GM21526 (cell line): ENCODE results near the gene RBM38.
"Not testable (repeated sequence)": the region's sequence is repeated elsewhere in the genome, so short reads cannot be mapped to it uniquely, and the experiment has no call there.

Source experiments
- ATAC-seq: cut with Tn5 transposase; IDR thresholded peaks from one replicate; pipeline ENCODE4 v1.9.1; 2021; ENCODE audit warnings: moderate library complexity; ENCODE audit not compliant: unreplicated experiment, low FRiP score

RBM38 gene

DNA sequence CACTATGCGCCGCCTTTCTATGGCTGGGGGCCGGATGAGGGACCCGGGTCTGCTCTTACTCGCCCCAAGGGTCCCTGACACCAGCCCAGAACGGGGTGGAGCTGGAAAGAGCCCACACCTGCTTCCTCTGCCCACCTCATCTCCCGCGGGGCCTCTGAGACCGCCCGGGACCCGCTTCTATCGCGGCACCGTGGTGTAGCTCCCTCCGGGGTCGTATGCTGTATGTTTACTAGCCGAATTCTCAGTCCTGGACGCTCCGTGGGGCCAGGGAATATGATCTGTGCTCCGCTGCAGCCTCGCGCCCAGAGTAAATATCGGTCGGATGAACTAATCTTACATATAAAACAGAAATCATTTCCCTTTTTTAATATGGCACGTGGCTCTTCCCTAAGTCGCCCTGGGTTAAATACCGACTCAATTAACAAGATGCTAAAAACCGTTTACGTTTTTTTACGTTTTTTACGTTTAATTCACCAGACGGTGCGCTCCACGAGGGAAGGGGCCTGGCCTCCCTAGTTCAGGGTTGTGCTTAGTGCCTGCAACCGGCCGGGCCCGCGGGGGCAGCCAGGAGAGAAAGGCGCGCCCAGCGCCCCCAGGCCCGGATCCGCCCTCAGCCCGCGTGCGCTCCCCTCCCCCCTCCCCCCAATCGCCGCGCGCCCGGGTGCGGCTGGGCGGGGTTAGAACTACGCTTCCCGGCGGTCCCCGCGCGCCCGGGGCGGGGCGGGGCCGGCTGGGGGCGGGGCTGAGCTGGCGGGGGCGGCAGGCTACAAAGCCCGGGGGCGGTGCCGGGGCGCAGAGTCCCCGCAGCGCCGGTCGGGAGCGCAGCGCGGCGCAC lies at the start of gene RBM38:
TSS of gene RBM38 (plus strand) at position 793 of the 835 bp plus-strand sequence. CDS start 186 bp downstream, outside the sequence.
- ATAC-seq = peak; percentile 36

DNA sequence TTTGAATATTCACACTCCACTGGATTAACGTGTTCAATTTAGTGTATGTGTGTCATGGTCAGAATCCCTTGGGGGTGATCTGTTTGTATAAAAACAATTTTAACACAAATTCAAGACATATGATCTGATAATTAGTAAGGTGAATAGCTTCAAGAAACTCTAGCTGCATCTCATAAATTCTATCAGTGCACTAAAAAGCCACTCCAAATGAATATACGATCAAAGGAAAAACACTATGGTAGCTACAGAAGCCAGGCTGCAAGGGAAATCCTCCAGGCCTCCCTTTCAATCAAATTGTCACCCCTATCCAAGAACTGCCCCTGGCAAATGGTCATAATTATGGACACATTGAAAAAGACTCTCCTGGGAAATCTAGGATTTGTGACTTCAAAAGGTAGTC lies 49.5 kb upstream of the RBM38 start:
- ATAC-seq = no peak

GRCh38 chr20:57342829-57343228 lies 48.4 kb upstream of the RBM38 start:
- no peak for ATAC-seq

DNA sequence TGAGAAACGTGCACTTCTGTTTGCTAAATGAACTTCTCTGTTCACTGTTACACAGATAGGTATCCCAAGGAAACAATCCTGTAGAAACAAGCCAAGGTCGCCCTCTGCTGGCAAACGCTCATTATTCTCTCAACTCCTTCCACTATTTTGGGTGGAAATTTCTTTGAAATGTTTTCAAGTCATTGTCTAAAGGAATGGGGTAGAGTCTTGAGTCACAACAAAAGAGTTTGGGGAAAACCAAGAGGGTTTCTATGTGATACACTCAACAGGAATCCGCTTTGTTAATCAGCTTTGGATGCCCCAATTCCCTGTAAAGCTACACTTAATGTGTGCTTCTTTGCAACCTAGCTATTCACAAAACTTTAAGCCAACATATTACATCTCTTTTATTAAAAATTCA lies 44.7 kb upstream of the RBM38 start:
- no peak for ATAC-seq

DNA sequence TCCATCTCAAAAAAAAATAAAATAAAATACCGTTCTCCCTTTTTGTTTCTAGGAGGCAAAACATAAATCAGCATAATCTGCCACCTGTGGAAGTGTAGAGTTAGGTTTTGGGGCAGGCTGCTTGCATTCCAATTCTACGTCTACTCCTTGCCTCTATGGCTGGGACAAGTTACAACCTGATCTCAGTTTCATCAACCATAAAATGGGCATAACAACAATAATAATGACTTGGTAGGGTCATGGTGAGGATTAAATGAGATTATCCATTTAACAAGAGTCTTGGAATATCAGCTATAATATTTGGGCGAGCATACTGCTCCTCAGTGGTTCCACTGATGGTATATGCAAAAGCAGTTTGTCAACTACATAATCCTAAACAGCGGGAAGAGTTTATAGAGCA lies 43.8 kb upstream of the RBM38 start:
- no peak for ATAC-seq

DNA sequence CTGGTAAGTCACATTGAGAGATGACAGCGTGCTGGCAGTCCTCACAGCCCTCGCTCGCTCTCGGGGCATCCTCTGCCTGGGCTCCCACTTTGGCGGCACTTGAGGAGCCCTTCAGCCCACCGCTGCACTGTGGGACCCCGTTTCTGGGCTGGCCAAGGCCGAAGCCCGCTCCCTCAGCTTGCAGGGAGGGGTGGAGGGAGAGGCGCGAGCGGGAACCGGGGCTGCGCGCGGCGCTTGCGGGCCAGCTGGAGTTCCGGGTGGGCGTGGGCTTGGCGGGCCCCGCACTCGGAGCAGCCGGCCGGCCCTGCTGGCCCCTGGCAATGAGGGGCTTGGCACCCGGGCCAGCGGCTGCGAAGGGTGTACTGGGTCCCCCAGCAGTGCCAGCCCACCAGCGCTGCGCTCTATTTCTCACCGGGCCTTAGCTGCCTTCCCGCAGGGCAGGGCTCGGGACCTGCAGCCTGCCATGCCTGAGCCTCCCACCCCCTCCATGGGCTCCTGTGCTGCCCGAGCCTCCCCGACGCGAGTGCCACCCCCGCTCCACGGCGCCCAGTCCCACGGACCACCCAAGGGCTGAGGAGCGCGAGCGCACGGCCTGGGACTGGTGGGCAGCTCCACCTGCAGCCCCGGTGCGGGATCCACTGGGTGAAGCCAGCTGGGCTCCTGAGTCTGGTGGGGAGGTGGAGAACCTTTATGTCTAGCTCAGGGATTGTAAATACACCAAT lies 42.8 kb upstream of the RBM38 start:
- not testable (repeated sequence) for ATAC-seq

DNA sequence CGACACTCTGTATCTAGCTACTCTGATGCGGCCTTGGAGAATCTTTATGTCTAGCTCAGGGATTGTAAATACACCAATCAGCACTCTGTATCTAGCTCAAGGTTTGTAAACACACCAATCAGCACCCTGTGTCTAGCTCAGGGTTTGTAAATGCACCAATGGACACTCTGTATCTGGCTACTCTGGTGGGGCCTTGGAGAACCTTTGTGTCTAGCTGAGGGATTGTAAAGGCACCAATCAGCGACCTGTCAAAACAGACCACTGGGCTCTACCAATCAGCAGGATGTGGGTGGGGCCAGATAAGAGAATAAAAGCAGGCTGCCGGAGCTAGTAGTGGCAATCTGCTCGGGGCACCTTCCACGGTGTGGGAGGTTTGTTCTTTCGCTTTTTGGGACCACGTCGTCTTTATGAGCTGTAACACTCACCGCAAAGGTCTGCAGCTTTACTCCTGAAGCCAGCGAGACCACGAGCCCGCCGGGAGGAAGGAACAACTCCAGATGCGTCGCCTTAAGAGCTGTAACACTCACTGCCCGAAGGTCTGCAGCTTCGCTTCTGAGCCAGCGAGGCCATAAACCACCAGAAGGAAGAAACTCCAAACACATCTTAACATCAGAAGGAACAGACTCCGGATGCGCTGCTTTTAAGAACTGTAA lies 42.1 kb upstream of the RBM38 start:
- ATAC-seq = not testable (repeated sequence)

DNA sequence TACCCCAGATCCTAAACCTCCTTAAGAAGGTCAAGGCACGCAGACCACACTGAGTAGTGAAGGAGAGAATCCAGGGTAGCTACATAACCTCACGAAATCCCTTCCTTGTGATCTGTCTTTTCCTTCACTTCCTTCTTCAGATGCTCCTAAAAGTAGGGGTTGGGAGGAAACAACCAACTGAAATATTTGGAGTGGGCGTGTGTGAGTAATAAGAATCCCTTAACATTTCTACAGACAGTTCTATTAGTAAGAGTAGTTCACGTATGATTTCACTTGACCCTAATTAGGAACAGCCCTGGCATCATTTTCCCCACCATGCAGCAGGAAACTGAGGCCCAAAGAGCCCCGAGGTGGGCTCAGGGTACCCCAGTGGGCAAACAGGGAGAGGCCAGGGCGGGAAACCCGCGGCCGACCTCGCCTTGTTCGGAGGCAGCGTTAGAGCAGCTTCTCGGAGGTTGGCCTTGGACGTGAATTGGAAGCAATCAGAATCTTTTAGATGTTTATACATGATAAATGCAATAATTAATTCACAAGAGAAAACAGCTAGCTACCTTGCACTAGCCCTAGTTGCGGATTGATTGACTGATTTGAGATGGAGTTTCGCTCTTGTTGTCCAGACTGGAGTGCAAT lies 41.0 kb upstream of the RBM38 start:
- no peak for ATAC-seq

- ATAC-seq = not testable (repeated sequence)
Observed at GRCh38 chr20:57350726-57351041, 40.5 kb upstream of the RBM38 start.

DNA sequence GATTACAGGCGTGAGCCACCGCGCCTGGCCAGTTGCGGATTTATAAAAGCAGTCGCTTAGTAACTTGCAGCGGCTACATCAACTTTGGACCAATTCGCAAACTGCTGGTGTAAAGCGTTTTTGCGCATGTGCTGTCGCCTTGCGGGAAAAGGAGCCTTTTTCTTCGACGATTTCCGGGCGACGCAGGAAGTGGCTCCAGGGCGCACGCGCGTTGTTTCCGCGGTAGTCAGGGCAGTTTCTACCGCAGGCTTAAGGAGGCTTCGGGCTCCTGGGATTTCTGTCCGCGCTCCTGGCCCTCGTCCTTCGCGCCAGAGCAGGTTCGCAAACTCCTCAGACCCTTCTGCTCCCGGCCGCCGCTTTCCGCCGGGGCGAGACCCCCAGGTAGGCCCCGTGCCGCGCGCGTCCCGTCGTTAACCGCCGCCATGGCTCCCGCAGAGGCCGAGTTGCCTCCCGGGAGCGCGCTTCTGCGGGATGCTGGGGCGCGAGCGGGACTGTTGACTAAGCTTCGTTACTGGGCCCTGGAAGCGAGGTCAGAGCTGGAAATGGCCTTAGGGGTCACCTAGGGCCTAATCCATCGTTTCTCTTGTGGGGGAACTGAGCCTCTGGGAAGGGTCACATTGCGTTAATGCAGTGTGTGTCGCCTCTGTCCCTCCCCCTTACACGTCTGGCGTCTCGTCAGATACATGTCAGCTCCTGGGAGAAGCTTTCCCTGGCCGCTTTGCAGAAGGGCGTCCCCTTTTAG lies 40.0 kb upstream of the RBM38 start, which contains the start of gene RAE1:
TSS of gene RAE1 (plus strand) at position 214 of the 742 bp plus-strand sequence. CDS start 2,784 bp downstream, outside the sequence.
- ATAC-seq = peak; percentile 73

DNA sequence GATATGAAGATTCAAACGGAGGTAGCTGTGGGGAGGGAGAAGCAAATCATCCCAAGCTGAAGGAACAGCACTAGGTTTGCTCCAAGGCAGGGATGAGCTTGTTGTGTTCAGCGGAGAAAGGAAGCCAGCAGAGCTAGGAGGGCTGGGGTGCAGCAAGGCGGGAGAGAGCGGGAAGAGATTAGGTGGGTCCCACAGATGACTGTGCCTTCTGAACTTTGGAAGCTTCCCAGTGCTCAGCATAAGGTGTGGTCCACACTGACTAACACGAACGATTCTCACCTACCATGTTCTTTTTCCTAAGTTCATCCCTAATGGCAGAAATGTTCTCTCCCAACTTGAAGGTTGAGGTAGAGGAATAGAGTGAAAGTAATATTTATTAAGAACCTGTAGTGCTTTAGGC lies 38.9 kb upstream of the RBM38 start:
- no peak for ATAC-seq

DNA sequence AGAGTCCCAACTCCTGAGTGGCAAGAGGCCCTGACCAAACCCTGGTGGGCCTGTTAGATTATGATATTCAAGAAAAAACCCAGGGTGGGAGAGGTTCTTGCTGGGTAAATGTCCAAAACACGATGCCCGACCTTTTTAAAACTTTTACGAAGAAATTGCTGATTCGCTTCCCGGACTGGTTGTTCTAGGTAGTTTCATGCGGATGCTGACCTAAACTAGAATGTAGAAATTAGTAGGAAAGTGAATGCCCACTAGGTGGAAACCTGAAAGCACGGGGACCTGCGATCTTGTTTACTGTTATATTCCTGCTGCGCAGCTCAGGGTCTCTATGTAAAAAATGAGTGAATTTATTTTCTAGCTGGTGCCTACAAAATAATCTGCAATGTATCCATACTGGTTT lies 37.8 kb upstream of the RBM38 start:
- no peak for ATAC-seq

- no peak for ATAC-seq
Observed at GRCh38 chr20:57361517-57361916, 29.7 kb upstream of the RBM38 start.

GRCh38 chr20:57364451-57364850 lies 26.7 kb upstream of the RBM38 start:
- ATAC-seq = no peak

DNA sequence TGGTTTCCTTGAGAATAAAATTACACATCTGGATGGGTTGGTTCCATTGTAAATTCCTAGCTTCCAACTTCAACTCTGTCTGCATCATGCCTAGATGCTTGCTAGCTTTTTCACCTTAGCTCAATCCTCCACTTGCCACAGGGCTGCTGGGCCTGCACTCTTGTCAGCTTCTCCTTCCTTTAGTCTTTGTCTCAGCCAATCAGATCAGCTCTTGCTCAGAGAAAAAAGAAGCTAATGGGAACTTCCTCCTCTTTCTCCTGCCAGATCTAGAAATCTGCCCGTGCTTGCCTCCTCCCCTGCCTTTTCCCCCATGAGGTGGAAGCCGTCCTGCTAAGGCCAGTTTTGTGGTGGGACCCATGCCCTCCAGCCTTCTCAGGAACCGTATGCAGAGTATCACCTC lies 21.6 kb upstream of the RBM38 start:
- ATAC-seq = no peak

DNA sequence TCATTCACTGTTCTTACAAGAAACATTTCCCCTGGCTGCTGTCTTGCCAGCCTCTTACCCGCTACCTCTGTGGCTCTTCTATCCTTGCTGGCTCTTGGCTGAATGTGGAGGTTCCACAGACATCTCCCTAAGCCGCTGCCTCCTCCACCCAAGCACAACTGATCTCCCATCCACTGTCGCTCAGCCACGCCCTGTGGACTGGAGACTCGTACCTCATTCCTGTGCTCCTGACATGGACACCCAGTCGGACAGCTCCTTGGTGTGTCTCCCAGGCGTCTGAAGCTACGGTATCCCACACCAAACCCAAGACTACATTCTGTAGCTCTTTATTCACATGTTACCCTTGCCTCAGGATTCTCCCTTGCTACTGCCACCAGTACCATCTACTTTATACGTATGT lies 20.9 kb upstream of the RBM38 start:
- no peak for ATAC-seq

GRCh38 chr20:57371363-57371762 lies 19.8 kb upstream of the RBM38 start:
- no peak for ATAC-seq

GRCh38 chr20:57372157-57372556 lies 19.0 kb upstream of the RBM38 start:
- ATAC-seq = no peak

- ATAC-seq = no peak
Observed at GRCh38 chr20:57372581-57373350, 18.4 kb upstream of the RBM38 start.
